GM19468 (cell line): Measurements from ENCODE around the gene CYB561.

ENCODE experiments used
- ATAC-seq: cut with Tn5 transposase; IDR thresholded peaks from one replicate; pipeline ENCODE4 v1.9.1; 2021; ENCODE audit warnings: mild to moderate bottlenecking, moderate library complexity, moderate number of reproducible peaks; ENCODE audit not compliant: unreplicated experiment; ENCODE audit errors: extremely low read depth

Gene CYB561

GRCh38 chr17:63436523-63437110 lies 9.5 kb downstream of the CYB561 start:
- no peak for ATAC-seq

GRCh38 chr17:63435681-63436522 lies 10.2 kb downstream of the CYB561 start:
- ATAC-seq, result no peak

GRCh38 chr17:63434951-63435571 lies 11.0 kb downstream of the CYB561 start:
- no peak for ATAC-seq

- ATAC-seq, result no peak
These were observed 12.1 kb downstream of the CYB561 start for GRCh38 chr17:63433746-63434591.

GRCh38 chr17:63431939-63432804 lies 13.9 kb downstream of the CYB561 start:
- no peak for ATAC-seq

- no peak for ATAC-seq
These were observed 14.5 kb downstream of the CYB561 start for GRCh38 chr17:63431618-63431938.

- ATAC-seq, result no peak
These were observed 15.9 kb downstream of the CYB561 start for GRCh38 chr17:63430223-63430622.

GRCh38 chr17:63429766-63430165 lies 16.3 kb downstream of the CYB561 start:
- ATAC-seq, result no peak

- ATAC-seq, result no peak
These were observed 19.2 kb downstream of the CYB561 start for GRCh38 chr17:63426917-63427308.

GRCh38 chr17:63426041-63426916 lies 19.8 kb downstream of the CYB561 start:
- no peak for ATAC-seq

- no peak for ATAC-seq
These were observed 20.6 kb downstream of the CYB561 start for GRCh38 chr17:63425483-63425882.

- no peak for ATAC-seq
These were observed 22.1 kb downstream of the CYB561 start for GRCh38 chr17:63423963-63424362.

- ATAC-seq, result no peak
These were observed 22.7 kb downstream of the CYB561 start for GRCh38 chr17:63423251-63423950.

GRCh38 chr17:63421681-63422645 lies 24.1 kb downstream of the CYB561 start:
- ATAC-seq, result no peak

GRCh38 chr17:63420868-63421680 lies 25.0 kb downstream of the CYB561 start:
- ATAC-seq, result no peak
